GM18499 (cell line): ENCODE measurements around the gene ABCC6.
"Not testable (repeated sequence)": the region's sequence is repeated elsewhere in the genome, so short reads cannot be mapped to it uniquely, and the experiment has no call there.

Experiments
- ATAC-seq: cut with Tn5 transposase; IDR thresholded peaks from one replicate; pipeline ENCODE4 v1.9.1; 2021; ENCODE audit warnings: moderate number of reproducible peaks; ENCODE audit not compliant: insufficient read depth, unreplicated experiment

The ABCC6 gene

GRCh38 chr16:16191493-16192167 is 31.7 kb downstream of the ABCC6 start:
- ATAC-seq, result no peak

DNA sequence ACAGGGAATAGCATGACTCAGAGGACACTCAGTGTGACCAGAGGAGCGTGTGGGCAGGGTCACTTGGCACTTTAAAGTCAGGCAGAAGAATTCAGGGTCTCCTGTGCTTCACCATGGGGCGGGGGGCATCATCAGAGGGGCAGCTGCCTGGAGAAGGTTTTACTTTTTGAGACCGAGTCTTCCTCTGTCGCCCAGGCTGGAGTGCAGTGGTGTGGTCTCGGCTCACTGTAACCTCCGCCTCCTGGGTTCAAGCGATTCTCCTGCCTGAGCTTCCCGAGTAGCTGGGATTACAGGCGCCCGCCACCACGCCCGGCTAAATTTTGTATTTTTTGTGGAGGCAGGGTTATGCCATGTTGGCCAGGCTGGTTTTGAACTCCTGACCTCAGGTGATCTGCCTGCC is 32.3 kb downstream of the ABCC6 start:
- not testable (repeated sequence) for ATAC-seq

GRCh38 chr16:16190546-16190945 is 32.7 kb downstream of the ABCC6 start:
- ATAC-seq, result no peak

- ATAC-seq, result no peak
Observed at GRCh38 chr16:16189842-16190241, 33.5 kb downstream of the ABCC6 start.

- no peak for ATAC-seq
Observed at GRCh38 chr16:16188827-16189226, 34.5 kb downstream of the ABCC6 start.

- no peak for ATAC-seq
Observed at GRCh38 chr16:16186820-16187219, 36.5 kb downstream of the ABCC6 start.

DNA sequence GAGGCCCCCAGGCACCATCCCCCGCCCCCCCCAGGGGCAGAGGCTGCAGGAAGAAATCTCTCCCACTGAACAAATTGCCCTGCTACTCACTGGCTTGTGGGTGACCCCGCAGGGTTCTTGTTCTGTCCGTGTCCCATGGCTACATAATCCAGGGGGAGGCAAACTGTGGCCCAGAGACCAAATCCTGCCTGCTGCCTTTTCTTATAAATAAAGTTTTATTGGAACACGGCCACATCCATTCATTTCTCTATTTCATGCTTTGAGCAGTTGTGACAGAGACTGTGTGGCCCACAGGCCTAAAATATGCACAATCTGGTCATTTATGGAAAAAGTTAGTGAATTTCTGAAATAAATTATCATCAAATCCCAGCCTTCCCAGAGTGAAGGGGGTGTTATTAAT is 38.2 kb downstream of the ABCC6 start:
- ATAC-seq, result no peak

GRCh38 chr16:16184594-16184993 is 38.7 kb downstream of the ABCC6 start:
- ATAC-seq, result no peak

DNA sequence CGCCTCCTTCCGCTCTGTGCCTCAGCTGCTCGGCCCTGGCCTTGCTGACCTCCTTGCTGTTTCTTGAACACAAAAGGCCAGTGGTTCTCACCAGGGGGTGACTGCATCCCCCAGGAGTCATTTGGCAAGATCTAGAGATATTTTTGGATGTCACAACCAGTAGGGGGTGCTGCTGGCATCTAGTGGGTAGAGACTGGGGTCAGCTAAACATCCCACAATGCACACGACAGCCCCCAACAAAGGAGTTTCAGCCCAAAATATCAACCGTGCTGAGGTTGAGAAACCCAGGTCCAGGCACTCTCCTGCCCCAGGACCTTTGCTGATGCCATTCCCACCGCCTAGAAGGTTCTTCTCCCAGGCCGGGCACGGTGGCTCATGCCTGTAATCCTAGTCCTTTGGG is 39.7 kb downstream of the ABCC6 start:
- no peak for ATAC-seq

- no peak for ATAC-seq
Observed at GRCh38 chr16:16182918-16183317, 40.4 kb downstream of the ABCC6 start.

DNA sequence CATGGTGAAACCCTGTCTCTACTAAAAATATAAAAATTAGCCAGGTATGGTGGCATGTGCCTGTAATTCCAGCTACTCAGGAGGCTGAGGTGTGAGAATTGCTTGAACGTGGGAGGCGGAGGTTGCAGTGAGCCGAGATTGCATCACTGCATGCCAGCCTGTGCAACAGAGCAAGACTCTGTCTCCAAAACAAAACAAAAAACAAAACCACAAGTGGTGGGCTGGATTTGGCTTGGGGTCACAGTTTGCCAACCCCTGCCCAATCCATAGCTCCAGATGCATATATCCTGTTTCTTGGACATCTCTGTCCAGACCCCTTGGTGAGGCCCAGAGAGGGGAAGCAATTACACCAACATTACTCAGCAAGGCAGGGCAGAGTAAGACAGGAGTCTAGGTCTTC is 41.5 kb downstream of the ABCC6 start:
- not testable (repeated sequence) for ATAC-seq

DNA sequence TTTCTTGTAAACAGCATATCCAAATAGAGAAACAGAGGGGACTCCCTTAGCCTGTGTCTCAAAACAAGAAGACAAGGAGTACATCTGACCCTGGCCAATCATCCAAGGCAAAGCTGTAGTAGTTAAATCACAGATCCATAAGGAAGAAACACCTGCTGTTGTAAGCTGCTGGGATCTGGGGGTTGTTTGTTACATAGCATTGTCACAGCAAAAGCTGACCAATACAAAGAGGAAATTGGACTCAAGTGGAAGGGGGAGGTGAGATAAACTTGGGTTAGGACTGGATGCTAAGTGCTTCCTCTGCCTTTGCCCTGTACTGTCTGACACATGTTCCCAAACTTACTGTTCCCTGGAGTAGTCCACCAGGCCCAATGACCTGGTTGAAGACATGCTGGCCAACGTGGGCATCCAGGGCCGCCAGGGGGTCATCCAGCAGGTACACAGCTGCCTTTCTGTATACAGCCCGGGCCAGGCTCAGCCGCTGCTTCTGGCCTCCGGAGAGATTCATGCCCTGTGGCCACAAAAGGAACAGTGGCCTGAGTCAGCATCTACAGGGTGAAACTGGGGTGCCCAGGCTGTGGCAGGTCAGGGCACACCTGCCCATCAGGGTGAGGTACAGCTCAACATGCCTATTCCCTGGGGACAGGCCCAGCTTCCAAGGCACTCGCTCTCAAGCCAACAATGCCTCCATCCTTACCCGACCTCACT is 44.7 kb downstream of the ABCC6 start:
- no peak for ATAC-seq

GRCh38 chr16:16176328-16176727 is 47.0 kb downstream of the ABCC6 start:
- no peak for ATAC-seq

GRCh38 chr16:16175296-16175695 is 48.0 kb downstream of the ABCC6 start:
- ATAC-seq, result no peak

GRCh38 chr16:16172991-16173390 is 50.3 kb downstream of the ABCC6 start:
- no peak for ATAC-seq

DNA sequence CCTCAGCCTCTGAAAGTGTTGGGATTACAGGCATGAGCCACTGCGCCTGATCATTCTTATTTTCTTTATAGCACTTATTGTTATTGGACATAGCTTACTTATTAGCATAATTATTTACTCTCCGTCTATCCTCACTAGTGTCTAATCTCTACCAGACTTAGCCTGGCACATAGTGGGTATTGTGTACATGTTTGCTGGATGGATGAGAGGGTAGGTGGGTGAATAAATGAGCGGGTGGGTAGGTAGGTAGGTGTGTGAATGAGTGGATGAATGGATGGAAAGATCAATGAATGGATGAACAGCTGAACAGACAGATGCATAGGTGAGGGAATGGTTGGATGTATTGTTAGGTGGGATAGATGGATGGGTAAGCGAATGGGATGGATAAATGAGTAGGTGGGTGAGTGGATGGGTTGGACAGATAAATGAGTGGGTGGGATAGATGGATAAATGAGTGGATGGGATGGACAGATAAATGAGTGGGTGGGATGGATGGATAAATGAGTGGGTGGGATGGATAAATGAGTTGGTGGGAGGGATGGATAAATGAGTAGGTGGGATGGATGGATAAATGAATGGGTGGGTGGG is 51.9 kb downstream of the ABCC6 start:
- ATAC-seq, result no peak

- no peak for ATAC-seq
Observed at GRCh38 chr16:16169615-16170014, 53.7 kb downstream of the ABCC6 start.

DNA sequence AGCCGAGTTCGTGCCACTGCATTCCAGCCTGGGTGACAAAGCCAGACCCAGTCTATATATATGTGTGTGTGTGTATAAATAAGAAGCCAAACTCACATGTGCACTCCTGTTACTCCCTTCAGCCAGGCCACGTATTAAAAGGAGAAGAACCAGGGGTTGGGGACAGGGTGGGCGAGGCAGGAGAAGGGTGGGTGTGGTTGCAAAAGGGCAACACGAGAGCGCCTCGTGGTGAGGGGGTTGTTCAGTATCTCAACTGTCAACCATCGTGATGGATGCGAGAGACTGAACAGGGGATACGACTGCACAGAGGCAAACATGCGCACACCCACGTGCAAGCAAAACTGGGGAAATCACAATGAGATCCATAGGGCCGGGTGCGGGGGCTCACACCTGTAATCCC is 54.9 kb downstream of the ABCC6 start:
- no peak for ATAC-seq

GRCh38 chr16:16167927-16168326 is 55.4 kb downstream of the ABCC6 start:
- ATAC-seq, result no peak

GRCh38 chr16:16166949-16167348 is 56.3 kb downstream of the ABCC6 start:
- ATAC-seq, result no peak

GRCh38 chr16:16166085-16166484 is 57.2 kb downstream of the ABCC6 start:
- no peak for ATAC-seq

DNA sequence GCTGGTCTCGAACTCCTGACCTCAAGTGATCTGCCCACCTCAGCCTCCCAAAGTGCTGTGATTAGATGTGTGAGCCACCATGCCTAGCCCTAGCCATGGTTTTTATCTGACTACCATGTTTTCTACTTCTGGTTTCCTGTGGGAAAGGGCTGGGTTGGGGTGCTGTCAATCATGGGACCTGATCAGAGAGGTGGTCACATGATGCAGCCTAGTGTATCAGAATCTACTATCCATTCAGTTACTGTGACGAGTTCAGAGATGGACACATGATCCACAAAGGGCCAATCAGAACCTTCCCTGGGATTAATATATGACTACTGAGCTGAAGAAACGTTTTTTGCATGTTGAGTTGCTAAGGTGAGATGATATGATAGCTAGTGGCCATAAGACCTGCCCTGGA is 59.1 kb downstream of the ABCC6 start:
- ATAC-seq, result no peak
